Measurements from ENCODE around the gene ANKRD31.

GRCh38 chr5:75274486-75274885, 37.8 kb upstream of the ANKRD31 start:
- no peak for TF ChIP-seq SIN3A (IDR thresholded peaks at IDR 0.05; ENCODE audit: borderline replicate concordance, insufficient read depth, low read length)
- TF ChIP-seq FOXP2 (optimal IDR thresholded peaks at IDR 0.05; ENCODE audit: borderline replicate concordance, extremely low read depth, extremely low read length, insufficient read depth): no peak
- no peak for TF ChIP-seq POLR2AphosphoS5 (IDR thresholded peaks at IDR 0.05; ENCODE audit: low read depth, low read length)
